IMR-90 (cell line): ENCODE data around the gene GNAI3. TPM values are rescaled to one million over a fixed set of nuclear protein-coding genes. Genes with fewer than 3 reads are reported as not detected.

ENCODE experiments used
- ATAC-seq: fragments of 200-7000 bp; cut with Tn5 transposase; 2 replicates; pipeline ENCODE4 v1.9.1; 2020; ENCODE audit warnings: low read depth, mild to moderate bottlenecking, moderate library complexity
- BruUV-seq: library from RNA; stranded (reverse); fragments of 400-500 nt; replicated peaks from 2 replicates; lab custom pipeline; 2021; lab: Mats Ljungman, UMichigan
- CTCF ChIA-PET: fragments of 300-600 bp; formaldehyde crosslinking; extraction: SDS; loops from one replicate; lab custom pipeline; 2021; ENCODE audit warnings: antibody characterized with exemption; lab: Yijun Ruan, JAX
- POLR2A ChIA-PET: fragments of 300-600 bp; sonication (Branson Sonifier 250); formaldehyde crosslinking; loops from one replicate; lab custom pipeline; 2022; ENCODE audit warnings: antibody characterized with exemption; ENCODE audit not compliant: unreplicated experiment; lab: Charles Lee
- DNase-seq: peaks from one replicate; pipeline ENCODE4 v3.0.0; 2013
- H2AFZ ChIP-seq: replicated peaks from 2 replicates; pipeline ENCODE3; 2013; ENCODE audit warnings: low read length, mild to moderate bottlenecking; ENCODE audit not compliant: poor library complexity
- H2AK5ac ChIP-seq: 2 replicates; pipeline ENCODE4 v1.6.1; 2013; ENCODE audit warnings: low read depth, low read length, inconsistent platforms
- H2AK9ac ChIP-seq: replicated peaks from 2 replicates; pipeline ENCODE3; 2013; ENCODE audit warnings: mild to moderate bottlenecking, low read depth, low read length, moderate library complexity; ENCODE audit not compliant: poor library complexity
- H2BK120ac ChIP-seq: 2 replicates; pipeline ENCODE4 v1.6.1; 2013; ENCODE audit warnings: low read depth, low read length, inconsistent platforms
- H2BK15ac ChIP-seq: 3 replicates; pipeline ENCODE4 v1.6.1; 2013; ENCODE audit warnings: low read depth, low read length, inconsistent platforms
- H2BK20ac ChIP-seq: 2 replicates; pipeline ENCODE4 v1.6.1; 2013; ENCODE audit warnings: low read depth, mild to moderate bottlenecking, inconsistent platforms, low read length, moderate library complexity
- H2BK5ac ChIP-seq: 2 replicates; pipeline ENCODE4 v1.6.1; 2013; ENCODE audit warnings: mild to moderate bottlenecking, low read depth, low read length, inconsistent platforms; ENCODE audit not compliant: poor library complexity, severe bottlenecking
- H3K14ac ChIP-seq: replicated peaks from 2 replicates; pipeline ENCODE4 v1.6.1; 2013; ENCODE audit warnings: low read depth, low read length, inconsistent platforms
- H3K18ac ChIP-seq: 2 replicates; pipeline ENCODE4 v1.6.1; 2013; ENCODE audit warnings: low read depth, low read length, control low read depth
- H3K23ac ChIP-seq: 2 replicates; pipeline ENCODE4 v1.6.1; 2013; ENCODE audit warnings: low read depth, low read length, inconsistent platforms
- H3K27ac ChIP-seq: 2 replicates; pipeline ENCODE4 v1.5.1; 2013; ENCODE audit warnings: mild to moderate bottlenecking, control low read depth, low read length; ENCODE audit not compliant: insufficient read depth
- H3K27me3 ChIP-seq: 2 replicates; pipeline ENCODE4 v1.6.1; 2013; ENCODE audit warnings: low read length; ENCODE audit not compliant: control insufficient read depth, insufficient read depth
- H3K36me3 ChIP-seq: 2 replicates; pipeline ENCODE4 v1.6.1; 2013; ENCODE audit warnings: low read length, mixed read lengths; ENCODE audit not compliant: control insufficient read depth, insufficient read depth
- H3K4ac ChIP-seq: 2 replicates; pipeline ENCODE4 v1.6.1; 2013; ENCODE audit warnings: low read depth, low read length, inconsistent platforms
- H3K4me1 ChIP-seq: 2 replicates; pipeline ENCODE4 v1.6.1; 2013; ENCODE audit warnings: low read length, mixed read lengths; ENCODE audit not compliant: control insufficient read depth, insufficient read depth
- H3K4me2 ChIP-seq: 2 replicates; pipeline ENCODE4 v1.6.1; 2013; ENCODE audit warnings: low read depth, mild to moderate bottlenecking, control low read depth, low read length, moderate library complexity
- H3K4me3 ChIP-seq: 2 replicates; pipeline ENCODE4 v1.5.1; 2013; ENCODE audit warnings: low read depth, mild to moderate bottlenecking, control low read depth, low read length, moderate library complexity; ENCODE audit not compliant: insufficient read depth
- H3K56ac ChIP-seq: 2 replicates; pipeline ENCODE4 v1.6.1; 2013; ENCODE audit warnings: low read length, inconsistent platforms; ENCODE audit not compliant: insufficient read depth; ENCODE audit errors: extremely low read depth
- H3K79me1 ChIP-seq, 2 experiments: 2 replicates each; pipeline ENCODE4 v1.6.1; 2013; ENCODE audit warnings: low read length in 2 of 2, inconsistent platforms in 1 of 2, low read depth in 1 of 2
- H3K9ac ChIP-seq: 2 replicates; pipeline ENCODE4 v1.6.1; 2013; ENCODE audit warnings: low read depth, low read length, control low read depth
- H3K9me1 ChIP-seq: 2 replicates; pipeline ENCODE4 v1.6.1; 2013; ENCODE audit warnings: low read length, inconsistent platforms; ENCODE audit not compliant: insufficient read depth
- H3K9me3 ChIP-seq: 2 replicates; pipeline ENCODE4 v1.6.1; 2013; ENCODE audit warnings: low read length; ENCODE audit not compliant: control insufficient read depth, insufficient read depth
- H4K20me1 ChIP-seq: 2 replicates; pipeline ENCODE4 v1.6.1; 2013; ENCODE audit warnings: low read length, inconsistent platforms; ENCODE audit not compliant: insufficient read depth
- H4K5ac ChIP-seq: 2 replicates; pipeline ENCODE4 v1.6.1; 2013; ENCODE audit warnings: mild to moderate bottlenecking, low read depth, low read length, control low read depth
- H4K8ac ChIP-seq, 2 experiments: 2 replicates each; pipeline ENCODE4 v1.6.1; 2013; ENCODE audit warnings: low read depth in 2 of 2, low read length in 2 of 2, control low read depth in 1 of 2, inconsistent platforms in 1 of 2
- H4K91ac ChIP-seq: 2 replicates; pipeline ENCODE4 v1.6.1; 2013; ENCODE audit warnings: low read depth, low read length, inconsistent platforms; ENCODE audit not compliant: insufficient read depth
- BHLHE40 ChIP-seq: fragments of 150-350 bp; IDR thresholded peaks from 2 replicates; pipeline ENCODE4 v1.6.1; 2016; ENCODE audit warnings: mild to moderate bottlenecking, low read depth, low read length
- FOS ChIP-seq: fragments of 150-350 bp; IDR thresholded peaks from 2 replicates; pipeline ENCODE4 v1.6.1; 2016; ENCODE audit warnings: low read depth, low read length
- MXI1 ChIP-seq: IDR thresholded peaks from 2 replicates; pipeline ENCODE4 v1.6.1; 2012; ENCODE audit warnings: low read depth, mild to moderate bottlenecking, low read length, moderate library complexity, borderline replicate concordance
- POLR2A ChIP-seq: IDR thresholded peaks from 2 replicates; pipeline ENCODE4 v1.6.1; 2012; ENCODE audit warnings: mild to moderate bottlenecking, low read depth, low read length
- RAD21 ChIP-seq: IDR thresholded peaks from 2 replicates; pipeline ENCODE4 v1.6.1; 2012; ENCODE audit warnings: low read length, improper control_type of control experiment
- RCOR1 ChIP-seq: IDR thresholded peaks from 2 replicates; pipeline ENCODE4 v1.6.1; 2012; ENCODE audit warnings: mild to moderate bottlenecking, low read length, improper control_type of control experiment; ENCODE audit not compliant: insufficient replicate concordance
- RFX5 ChIP-seq: IDR thresholded peaks from 2 replicates; pipeline ENCODE4 v1.8.0; 2012; ENCODE audit warnings: low read depth, mild to moderate bottlenecking, low read length, moderate library complexity
- SMC3 ChIP-seq: fragments of 150-350 bp; IDR thresholded peaks from 2 replicates; pipeline ENCODE4 v1.6.1; 2016; ENCODE audit warnings: low read depth, mild to moderate bottlenecking, antibody characterized with exemption, low read length, moderate library complexity
- WGBS, 2 experiments: methylation state at CpG; one replicate each; pipeline versions ENCODE4 v1.1.5 to v1.1.7; 2013; ENCODE audit warnings: missing lambda C conversion rate in 2 of 2; ENCODE audit not compliant: insufficient read length in 1 of 2; ENCODE audit errors: extremely low coverage in 2 of 2; 5-methylcytosine and 5-hydroxymethylcytosine counted together
- dilution Hi-C: fragments of 300-500 bp; cut with HindIII; formaldehyde crosslinking; loops from one replicate; pipeline ENCODE4 v1.14.3; 2018; ENCODE audit warnings: low sequenced_read_pairs; ENCODE audit not compliant: unreplicated experiment
- in situ Hi-C: fragments of 300-500 bp; cut with MboI; formaldehyde crosslinking; loops from 3 replicates; pipeline ENCODE4 v1.14.3; 2019; ENCODE audit warnings: low sequenced_read_pairs, inconsistent platforms, mixed read lengths
- intact Hi-C: fragments of 100-400 bp; cut with micrococcal nuclease; formaldehyde crosslinking; loops from 2 replicates; pipeline ENCODE4 v1.10.0; 2022
- polyA plus RNA-seq, 3 experiments: library from polyadenylated mRNA; depleted of rRNA; stranded (reverse); fragments of >200 nt; gene quantifications; 2 replicates each; pipeline ENCODE4 v1.2.3, GENCODE V29; 2012; ENCODE audit warnings: low replicate concordance in 1 of 3
- total RNA-seq: library from RNA; depleted of rRNA; stranded (reverse); fragments of >200 nt; gene quantifications from 2 replicates; pipeline ENCODE4 v1.2.3, GENCODE V29; 2012

GNAI3 gene
- total and polyA plus RNA-seq, 2 of the 4 experiments (the other 2 are of a cell fraction), result 5.9 to 14.9 TPM

- Histone ChIP-seq H3K4me3 (no peak overlapping the region), H2BK15ac (no peak overlapping the region), H3K9me3 (no peaks in the 10 kb centered on the region), H3K56ac (no peak overlapping the region), H2BK20ac (no peak overlapping the region), H3K79me1 (no peaks in the 10 kb centered on the region; a peak in 1 of 4 replicates), H3K36me3 (peaks cover 16% of the 10 kb centered on the region; the same call in 1 of the 2 replicates), H2AFZ (no peak overlapping the region), H3K18ac (no peak overlapping the region), H2AK9ac (no peak overlapping the region), H3K4ac (no peak overlapping the region), H3K9me1 (peaks cover 10% of the 10 kb centered on the region), H3K23ac (no peak overlapping the region), H3K27ac (no peak overlapping the region), H3K9ac (no peak overlapping the region), H3K27me3 (no peaks in the 10 kb centered on the region), H4K20me1 (no peaks in the 10 kb centered on the region), H3K14ac (no peak overlapping the region), H2BK120ac (no peak overlapping the region), H3K4me1 (peaks cover 3% of the 10 kb centered on the region; the same call in 1 of the 2 replicates), H4K8ac (no peak overlapping the region), H3K4me2 (no peak overlapping the region), H2AK5ac (no peak overlapping the region), H4K5ac (no peak overlapping the region), H4K91ac (no peak overlapping the region), H2BK5ac (no peak overlapping the region)
- DNase-seq (no peak), ATAC-seq (no peak)
- dilution Hi-C loops, result no loop called here
- TF ChIP-seq RCOR1 (no peak), FOS (no peak), BHLHE40 (no peak), RAD21 (no peak), RFX5 (no peak), POLR2A (no peak), MXI1 (no peak), SMC3 (no peak)
- in situ Hi-C loops, result no loop called here
- intact Hi-C loops, result no loop called here
- ChIA-PET POLR2A (no interaction called here), CTCF (no interaction called here)
- WGBS, 2 experiments, result no CpG with 5 or more reads among the region's 2 CpGs
- no TSS peak for BruUV-seq
Measured at GRCh38 chr1:109661391-109661790, 113.0 kb downstream of the GNAI3 start.
